ENCODE measurements around the gene SLC35F4.

GRCh38 chr14:57884175-57884574 is 18.3 kb upstream of the SLC35F4 start:
- TF ChIP-seq CTCF (IDR thresholded peaks at IDR 0.05; ENCODE audit: low read depth, low read length) (no peak), POLR2A (IDR thresholded peaks at IDR 0.05; ENCODE audit: extremely low read depth, insufficient read length) (no peak), MYC (IDR thresholded peaks at IDR 0.05; ENCODE audit: low read depth, low read length) (no peak)
- TF ChIP-seq, protein P1, sequence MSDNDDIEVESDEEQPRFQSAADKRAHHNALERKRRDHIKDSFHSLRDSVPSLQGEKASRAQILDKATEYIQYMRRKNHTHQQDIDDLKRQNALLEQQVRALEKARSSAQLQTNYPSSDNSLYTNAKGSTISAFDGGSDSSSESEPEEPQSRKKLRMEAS (IDR thresholded peaks at IDR 0.05; ENCODE audit: low read depth, low read length): no peak

All from NB4 (cell line).